ENCODE measurements around the gene SRL.

DNA sequence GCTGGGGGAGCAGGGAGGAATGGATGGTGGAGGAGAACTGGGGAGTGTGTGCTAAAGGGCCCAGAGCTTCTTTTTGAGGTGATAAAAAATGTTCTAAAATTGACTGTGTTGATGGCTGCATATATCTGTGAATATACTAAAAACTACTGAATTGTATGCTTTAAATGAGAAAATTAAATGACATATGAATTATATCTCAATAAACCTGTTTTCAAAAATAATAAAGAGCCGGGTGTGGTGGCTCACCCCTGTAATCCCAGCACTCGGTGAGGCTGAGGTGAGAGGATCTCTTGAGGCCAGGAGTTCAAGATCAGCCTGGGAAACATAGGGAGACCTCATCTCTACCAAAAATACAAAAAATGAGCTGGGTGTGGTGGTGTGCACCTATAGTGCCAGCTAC lies 16.8 kb downstream of the SRL start:
- no peak for TF ChIP-seq EP300 (IDR thresholded peaks at IDR 0.05)
- TF ChIP-seq, protein P1, sequence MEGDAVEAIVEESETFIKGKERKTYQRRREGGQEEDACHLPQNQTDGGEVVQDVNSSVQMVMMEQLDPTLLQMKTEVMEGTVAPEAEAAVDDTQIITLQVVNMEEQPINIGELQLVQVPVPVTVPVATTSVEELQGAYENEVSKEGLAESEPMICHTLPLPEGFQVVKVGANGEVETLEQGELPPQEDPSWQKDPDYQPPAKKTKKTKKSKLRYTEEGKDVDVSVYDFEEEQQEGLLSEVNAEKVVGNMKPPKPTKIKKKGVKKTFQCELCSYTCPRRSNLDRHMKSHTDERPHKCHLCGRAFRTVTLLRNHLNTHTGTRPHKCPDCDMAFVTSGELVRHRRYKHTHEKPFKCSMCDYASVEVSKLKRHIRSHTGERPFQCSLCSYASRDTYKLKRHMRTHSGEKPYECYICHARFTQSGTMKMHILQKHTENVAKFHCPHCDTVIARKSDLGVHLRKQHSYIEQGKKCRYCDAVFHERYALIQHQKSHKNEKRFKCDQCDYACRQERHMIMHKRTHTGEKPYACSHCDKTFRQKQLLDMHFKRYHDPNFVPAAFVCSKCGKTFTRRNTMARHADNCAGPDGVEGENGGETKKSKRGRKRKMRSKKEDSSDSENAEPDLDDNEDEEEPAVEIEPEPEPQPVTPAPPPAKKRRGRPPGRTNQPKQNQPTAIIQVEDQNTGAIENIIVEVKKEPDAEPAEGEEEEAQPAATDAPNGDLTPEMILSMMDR (IDR thresholded peaks at IDR 0.05), result no peak
- no peak for TF ChIP-seq POLR2A (IDR thresholded peaks at IDR 0.05; ENCODE audit: low read depth)
- no peak for TF ChIP-seq POLR2AphosphoS5 (IDR thresholded peaks at IDR 0.05)
